ENCODE data around the gene TSC22D1. TPM values are rescaled to one million over a fixed set of nuclear protein-coding genes. Genes with fewer than 3 reads are reported as not detected.
A peak's percentile ranks its signal among the peaks of the same experiment; 100 is the strongest.

The TSC22D1 gene
- total RNA-seq, 1 experiment from 2014 or later: 72.5 TPM

GRCh38 chr13:44506719-44507118 is 69.4 kb downstream of the TSC22D1 start:
- DNase-seq (ENCODE audit: low spot score): no peak
- H3K4me1 Mint-ChIP-seq: peaks cover 28% of the 10 kb centered on the region
- 0 out of 2 replicates have a peak, but pooled peaks cover 3% of the 10 kb centered on the region for H3K9me3 Mint-ChIP-seq
- CTCF ChIA-PET: no interaction called here
- ATAC-seq: no peak
- no peaks in the 10 kb centered on the region for H3K27me3 Mint-ChIP-seq (ENCODE audit: low read depth)
- H3K27ac Mint-ChIP-seq: peak overlapping the region; percentile 10; the same call in 1 of the 2 replicates
- POLR2A ChIA-PET: no interaction called here
- TF ChIP-seq JUN (CRISPR knock-in tag; IDR thresholded peaks at IDR 0.05) (no peak), MXD4 (CRISPR knock-in tag; IDR thresholded peaks at IDR 0.05; ENCODE audit: borderline replicate concordance) (no peak), CREB1 (CRISPR knock-in tag; IDR thresholded peaks at IDR 0.05) (no peak), ZNF281 (CRISPR knock-in tag; IDR thresholded peaks at IDR 0.05) (no peak), GABPB1 (CRISPR knock-in tag; IDR thresholded peaks at IDR 0.05) (no peak), NR3C1 (CRISPR knock-in tag; conservative IDR thresholded peaks at IDR 0.05; ENCODE audit: low read depth) (no peak), FOXP4 (CRISPR knock-in tag; IDR thresholded peaks at IDR 0.05) (no peak), NFYB (CRISPR knock-in tag; conservative IDR thresholded peaks at IDR 0.05; ENCODE audit: low read depth) (no peak), AR (CRISPR knock-in tag; IDR thresholded peaks at IDR 0.05) (no peak), ZNF423 (CRISPR knock-in tag; IDR thresholded peaks at IDR 0.05) (no peak), ATF3 (CRISPR knock-in tag; conservative IDR thresholded peaks at IDR 0.05) (no peak), TCF7 (CRISPR knock-in tag; IDR thresholded peaks at IDR 0.05; ENCODE audit: low read depth) (no peak), MYBL2 (CRISPR knock-in tag; IDR thresholded peaks at IDR 0.05) (no peak), RORB (CRISPR knock-in tag; IDR thresholded peaks at IDR 0.05) (no peak), NR2C2 (CRISPR knock-in tag; IDR thresholded peaks at IDR 0.05) (no peak)
- TF ChIP-seq, protein P1, sequence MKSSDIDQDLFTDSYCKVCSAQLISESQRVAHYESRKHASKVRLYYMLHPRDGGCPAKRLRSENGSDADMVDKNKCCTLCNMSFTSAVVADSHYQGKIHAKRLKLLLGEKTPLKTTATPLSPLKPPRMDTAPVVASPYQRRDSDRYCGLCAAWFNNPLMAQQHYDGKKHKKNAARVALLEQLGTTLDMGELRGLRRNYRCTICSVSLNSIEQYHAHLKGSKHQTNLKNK (CRISPR knock-in tag; IDR thresholded peaks at IDR 0.05): no peak
- TF ChIP-seq, protein P2, sequence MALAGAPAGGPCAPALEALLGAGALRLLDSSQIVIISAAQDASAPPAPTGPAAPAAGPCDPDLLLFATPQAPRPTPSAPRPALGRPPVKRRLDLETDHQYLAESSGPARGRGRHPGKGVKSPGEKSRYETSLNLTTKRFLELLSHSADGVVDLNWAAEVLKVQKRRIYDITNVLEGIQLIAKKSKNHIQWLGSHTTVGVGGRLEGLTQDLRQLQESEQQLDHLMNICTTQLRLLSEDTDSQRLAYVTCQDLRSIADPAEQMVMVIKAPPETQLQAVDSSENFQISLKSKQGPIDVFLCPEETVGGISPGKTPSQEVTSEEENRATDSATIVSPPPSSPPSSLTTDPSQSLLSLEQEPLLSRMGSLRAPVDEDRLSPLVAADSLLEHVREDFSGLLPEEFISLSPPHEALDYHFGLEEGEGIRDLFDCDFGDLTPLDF (CRISPR knock-in tag; IDR thresholded peaks at IDR 0.05): no peak
- TF ChIP-seq, protein P3, sequence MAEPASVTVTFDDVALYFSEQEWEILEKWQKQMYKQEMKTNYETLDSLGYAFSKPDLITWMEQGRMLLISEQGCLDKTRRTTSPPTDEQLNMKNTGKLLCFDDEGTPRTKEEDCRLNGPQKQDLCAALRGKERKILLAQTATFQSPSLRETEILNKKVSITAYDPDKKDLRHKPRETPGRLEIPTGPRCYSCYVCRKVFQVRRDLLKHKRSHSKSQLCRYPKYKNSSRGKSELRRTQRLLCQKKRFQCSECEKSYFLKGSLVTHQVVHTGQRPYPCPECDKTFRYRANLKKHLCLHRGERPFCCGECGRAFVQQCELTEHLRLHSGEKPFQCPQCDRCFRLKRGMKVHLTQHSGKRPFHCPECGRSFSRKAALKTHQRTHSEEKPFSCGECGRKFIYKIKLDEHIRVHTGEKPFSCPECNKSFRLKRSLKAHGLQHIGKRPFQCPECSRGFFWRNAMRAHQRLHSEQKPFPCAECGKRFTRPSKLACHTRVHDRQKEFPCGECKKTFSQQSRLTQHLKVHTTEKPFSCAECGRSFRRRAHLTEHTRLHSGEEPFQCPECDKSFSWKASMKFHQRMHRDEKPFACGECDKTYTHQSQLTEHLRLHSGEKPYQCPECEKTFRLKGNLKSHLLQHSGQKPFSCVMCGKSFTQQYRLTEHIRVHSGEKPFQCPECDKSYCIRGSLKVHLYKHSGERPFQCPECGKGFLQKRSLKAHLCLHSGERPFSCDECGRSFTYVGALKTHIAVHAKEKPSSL (CRISPR knock-in tag; conservative IDR thresholded peaks at IDR 0.05): no peak
- no peak overlapping the region for H3K4me3 Mint-ChIP-seq
- peaks cover 9% of the 10 kb centered on the region; the same call in 1 of the 2 replicates for H3K36me3 Mint-ChIP-seq

Data from WTC11 (cell line).